Stimulated activated CD4-positive, alpha-beta T cell treated with anti-CD3 and anti-CD28 coated beads, Interleukin-12 subunit alpha, Interleukin-12 subunit beta, amount 100 ng/mL, for 48 hours (primary cell): ENCODE data around the gene LRRTM2.
A peak's percentile ranks its signal among the peaks of the same experiment; 100 is the strongest.

Experiments used
- DNase-seq, 3 donors: peaks; one replicate each; pipeline ENCODE4 v3.0.0-alpha.2; 2020; ENCODE audit warnings: low read depth in 2 of 3, low spot score in 1 of 3

LRRTM2 gene

DNA sequence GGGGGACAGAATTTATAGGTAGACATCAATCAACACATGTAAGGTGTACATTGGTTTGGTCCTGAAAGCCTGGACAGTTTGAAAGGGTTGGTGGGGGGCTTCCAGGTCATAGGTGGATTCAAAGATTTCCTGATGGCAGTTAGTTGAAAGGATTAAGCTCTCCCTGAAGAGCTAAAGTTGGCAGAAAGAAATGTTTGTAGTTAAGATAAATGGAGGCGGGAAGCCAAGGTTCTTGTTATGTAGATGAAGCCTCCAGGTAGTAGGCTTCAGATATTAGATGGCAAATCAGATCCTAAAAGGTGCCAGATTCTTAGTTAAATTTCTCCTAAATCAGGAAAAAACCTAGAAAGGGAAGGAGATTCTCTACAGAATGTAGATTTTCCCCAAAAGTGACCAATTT, 9.0 kb upstream of the LRRTM2 start:
- DNase-seq: no peak

DNA sequence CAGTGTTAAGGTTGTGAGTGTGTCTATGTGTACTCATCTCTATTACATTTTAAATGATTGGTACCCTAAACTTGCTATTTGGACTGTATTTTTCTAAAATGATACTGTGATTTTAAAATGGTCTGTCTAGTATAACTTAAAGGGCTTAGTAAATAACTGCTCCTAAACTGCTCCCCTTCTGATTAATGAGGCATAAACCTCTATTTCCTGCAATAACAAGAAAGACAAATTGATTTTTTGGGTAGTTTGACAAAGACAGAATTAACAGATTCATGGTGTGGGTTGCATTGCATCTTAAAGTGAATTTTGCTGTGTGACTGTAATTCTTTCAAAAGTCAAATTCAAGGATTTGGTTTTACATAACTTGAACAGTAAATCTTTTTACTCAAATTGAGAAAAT, 8.1 kb upstream of the LRRTM2 start:
- DNase-seq: no peak

DNA sequence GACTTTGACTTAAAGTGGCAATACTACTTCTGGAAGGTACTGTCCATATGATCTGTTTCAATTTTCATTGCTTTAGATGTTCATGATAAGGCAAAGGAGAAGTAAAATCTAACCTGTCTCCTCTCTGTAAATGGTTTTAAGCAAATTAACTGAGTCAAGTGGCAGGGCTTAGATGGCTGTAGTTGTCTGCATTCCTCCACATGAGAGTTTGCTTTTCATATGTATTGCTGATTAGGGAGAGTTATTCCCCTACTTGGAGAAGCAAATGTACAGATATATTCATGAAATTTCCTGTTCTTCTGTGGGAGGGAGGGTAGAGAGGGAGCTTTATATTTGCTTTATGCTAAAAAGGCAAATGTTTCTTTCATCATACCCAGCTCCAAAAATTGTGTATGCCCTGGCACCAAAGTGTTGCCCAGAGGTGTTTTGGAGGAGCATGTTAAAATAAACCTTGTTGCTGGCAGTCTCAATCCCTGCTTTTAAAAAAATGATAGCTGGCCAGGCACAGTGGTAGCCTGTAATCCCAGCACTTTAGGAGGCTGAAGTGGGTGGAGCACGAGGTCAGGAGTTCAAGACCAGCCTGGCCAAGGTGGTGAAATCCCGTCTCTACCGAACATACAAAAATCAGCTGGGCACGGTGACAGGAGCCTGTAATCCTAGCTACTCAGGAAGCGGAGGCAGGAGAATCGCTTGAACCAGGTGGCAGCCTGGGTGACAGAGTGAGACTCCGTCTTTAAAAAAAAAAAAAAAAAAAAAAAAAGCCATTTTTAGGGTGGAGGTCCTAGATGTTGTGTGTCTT, 3.5 kb upstream of the LRRTM2 start:
- DNase-seq: no peak

DNA sequence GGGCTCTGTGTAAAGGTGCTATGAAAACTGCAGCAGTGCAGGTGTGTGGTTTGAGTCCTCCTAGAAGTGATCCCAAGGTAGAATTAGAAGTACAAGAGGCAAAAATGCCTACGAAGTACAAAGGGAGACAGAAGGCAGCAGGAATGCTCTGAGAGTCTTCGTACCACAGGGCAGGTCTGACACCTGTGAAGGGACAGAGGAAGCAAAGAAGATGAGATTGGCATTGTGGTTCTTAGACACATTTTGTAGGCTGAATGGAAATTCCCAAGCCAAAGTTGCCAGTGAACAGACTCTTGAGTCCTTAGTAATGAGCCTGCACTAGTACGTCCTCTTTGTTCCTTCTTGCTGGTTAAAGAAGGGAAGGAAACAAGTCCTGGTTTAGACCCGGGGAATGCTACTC, 1.7 kb upstream of the LRRTM2 start:
- no peak for DNase-seq

DNA sequence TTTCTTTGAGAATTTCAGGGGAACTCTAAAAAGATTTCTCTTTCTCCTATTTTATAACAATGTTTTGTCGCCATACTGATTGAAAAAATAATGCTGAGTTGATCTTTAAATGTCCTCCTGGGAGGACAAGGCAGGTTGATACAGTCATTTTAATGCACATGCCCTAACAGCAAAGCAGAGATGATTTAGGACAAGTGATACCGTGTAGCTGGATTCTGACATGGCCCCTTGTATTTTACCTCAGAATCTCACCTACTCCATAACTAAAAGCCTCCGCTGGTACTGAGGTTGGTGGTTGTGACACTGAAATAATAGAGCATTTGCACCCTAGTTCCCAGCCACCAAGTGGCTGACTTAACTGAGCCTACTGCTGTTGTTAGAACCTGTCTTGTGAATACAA, 811 bp upstream of the LRRTM2 start:
- no peak for DNase-seq

DNA sequence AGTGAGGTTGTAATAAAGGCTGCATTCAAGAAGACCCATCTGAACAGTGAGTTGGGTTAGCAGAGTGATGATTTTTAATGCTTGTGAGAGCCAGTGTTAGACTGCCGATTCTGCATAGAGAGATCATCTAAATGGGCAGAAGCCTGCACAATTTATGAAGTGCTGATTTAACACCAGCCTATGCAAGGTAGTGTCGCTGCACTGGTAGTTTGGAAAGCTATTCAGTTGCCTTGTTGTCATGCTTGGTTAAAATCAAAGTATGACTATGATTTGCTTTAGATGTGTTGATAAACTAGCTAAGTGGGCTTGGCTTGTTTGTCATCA, 379 bp upstream of the LRRTM2 start:
- no peak for DNase-seq

DNA sequence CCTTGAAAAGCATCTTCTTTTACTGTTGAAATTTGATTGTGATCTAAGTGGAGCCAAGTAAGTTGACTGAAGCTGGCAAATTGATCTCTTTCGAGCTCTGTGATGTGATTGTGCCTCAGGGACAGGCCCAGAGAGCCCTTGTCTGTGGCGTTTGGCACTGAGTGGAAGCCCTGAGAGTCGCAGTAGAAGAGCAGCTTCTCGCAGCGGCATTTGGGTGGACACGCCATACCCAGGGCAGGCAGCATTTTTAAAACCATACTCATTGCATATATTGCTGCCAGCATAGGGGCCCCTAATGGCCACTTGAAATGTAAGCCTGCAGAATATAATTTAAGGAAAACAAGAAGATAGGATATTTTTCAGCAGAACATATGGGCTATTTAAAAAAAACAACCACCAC, 894 bp downstream of the LRRTM2 start:
- no peak for DNase-seq

DNA sequence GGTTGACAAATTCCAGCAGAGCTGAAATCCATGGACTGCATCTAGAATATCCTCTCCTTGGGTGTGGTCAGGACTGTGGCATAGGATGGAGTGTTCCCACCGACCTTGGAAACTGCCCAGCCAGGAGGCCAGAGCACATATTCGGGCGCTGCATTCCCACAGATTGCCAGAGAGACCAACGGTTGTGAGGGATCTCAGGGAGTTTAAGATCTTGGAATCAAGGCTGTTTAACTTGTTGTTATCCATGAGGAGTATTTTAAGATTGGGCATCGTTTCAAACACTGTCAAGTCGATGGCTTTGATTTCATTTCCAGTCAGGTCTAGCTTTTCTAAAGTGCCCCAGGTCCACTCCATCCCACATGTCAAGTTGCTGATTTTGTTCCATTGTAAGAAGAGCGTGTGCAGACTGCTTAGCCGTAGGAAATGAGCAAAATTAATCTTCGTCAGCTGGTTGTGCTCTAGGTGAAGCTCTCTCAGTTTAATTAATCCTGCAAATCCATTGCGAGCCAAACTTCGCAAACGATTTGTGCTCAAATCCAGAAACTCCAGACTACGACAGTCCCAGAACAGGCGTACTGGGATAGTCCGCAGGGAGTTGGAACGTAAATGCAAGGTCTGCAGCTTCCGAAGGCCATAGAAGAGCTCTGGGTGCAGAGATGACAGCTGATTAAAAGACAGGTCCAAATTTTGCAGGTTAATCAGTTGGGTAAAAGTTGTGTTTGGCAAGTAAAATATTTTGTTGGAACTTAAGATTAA, 1.5 kb downstream of the LRRTM2 start:
- no peak for DNase-seq

DNA sequence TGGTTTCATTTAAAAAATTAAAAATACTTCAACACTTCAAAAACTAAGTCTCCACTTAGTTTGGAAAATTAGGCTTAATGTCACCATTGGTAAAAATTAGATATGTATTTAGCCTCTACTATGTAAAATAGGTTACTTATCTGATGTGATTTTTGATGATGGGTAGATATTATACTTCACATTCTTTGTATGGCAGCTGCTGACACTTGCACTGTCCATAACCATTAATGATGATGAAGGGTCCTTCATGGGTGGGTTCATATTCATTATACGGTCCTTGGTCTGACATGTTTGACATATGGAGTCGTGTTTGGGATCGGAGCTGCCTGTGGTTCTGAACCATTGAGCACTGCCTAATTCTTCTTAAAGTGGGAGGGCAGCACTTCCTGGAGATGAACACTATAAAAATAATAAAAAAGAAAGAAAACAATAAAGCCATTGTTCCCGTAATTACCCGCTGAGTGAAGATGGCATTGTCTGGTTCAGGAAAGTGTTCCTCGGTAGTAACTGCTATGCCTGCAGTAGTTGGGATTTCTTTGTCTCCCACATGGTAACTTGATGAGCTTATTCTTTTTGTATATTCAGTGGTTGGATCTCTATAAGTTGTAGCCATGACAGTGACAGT, 2.2 kb downstream of the LRRTM2 start:
- DNase-seq: no peak

DNA sequence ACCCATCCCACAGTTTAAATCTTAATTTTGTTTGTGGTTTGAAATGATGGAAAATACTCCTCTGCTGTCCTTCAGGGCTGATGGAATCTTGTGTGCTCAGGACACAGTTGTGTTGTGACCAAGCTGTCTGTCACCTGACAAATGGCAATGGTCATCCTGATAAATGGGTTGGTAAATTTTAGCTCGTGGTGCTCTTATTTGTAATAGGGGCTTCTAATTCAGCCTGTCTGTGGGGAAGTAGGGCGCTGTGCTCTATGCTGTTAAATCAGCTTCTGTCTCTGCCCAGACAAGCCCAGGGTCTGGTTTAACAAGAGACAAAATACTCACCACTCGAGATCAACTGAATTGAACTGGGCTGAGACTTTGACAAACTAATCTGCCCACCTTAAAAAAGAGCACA, 4.5 kb downstream of the LRRTM2 start:
- no peak for DNase-seq

DNA sequence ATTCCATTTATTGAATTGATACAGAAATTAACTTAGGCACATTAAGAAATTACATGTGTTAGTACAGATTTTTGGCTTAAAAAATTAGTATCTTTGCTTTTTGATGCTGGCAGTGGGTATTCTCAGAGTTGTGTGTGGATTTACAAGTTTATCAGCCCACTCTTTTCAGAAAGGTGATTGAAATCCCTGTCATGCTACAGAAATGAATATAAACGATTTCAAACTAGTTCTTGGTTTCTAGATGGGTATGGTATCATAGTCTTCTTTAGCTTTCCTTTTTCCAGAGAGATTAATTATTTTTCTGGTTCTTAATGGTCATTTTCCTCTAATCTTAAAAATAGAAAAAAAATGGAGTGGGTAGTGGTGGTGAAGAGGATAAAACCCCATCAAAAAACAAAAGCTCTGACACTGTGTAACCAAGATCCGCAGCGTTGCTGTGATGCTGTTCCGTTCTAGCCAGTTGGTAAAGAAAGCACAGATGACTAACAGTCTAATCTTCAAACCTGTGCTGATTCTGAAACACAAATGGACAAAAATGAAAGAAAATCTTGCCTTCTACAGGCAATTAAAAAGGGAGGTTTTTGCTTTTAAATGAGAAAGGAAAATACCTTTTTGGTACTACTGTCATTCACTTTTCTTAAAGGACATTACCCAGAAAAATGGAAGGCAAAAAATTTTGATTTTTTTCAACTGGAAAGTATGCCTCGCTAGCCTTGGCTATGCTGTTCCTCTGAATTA, 5.2 kb downstream of the LRRTM2 start:
- DNase-seq: peak in 1 of 3 donors; percentile 2

DNA sequence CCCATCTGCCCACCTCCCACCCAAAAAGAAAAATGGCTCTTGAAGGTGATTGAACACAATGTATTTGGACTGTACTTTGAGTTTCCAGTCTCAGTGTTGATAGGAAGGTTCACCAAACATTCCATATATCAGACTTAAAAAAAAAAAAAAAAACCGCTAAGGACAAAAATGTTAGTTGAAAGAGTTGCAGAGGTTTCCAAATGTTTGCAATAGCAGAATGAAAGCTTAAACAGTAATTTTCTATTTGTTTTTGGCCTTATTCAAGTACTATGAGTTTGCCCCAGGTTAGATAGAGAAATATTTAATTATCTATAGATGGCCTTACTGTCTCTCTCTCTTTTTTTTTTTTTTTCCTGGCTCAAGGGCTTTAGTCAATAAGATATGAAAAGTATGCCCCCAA, 6.1 kb downstream of the LRRTM2 start:
- DNase-seq: no peak

DNA sequence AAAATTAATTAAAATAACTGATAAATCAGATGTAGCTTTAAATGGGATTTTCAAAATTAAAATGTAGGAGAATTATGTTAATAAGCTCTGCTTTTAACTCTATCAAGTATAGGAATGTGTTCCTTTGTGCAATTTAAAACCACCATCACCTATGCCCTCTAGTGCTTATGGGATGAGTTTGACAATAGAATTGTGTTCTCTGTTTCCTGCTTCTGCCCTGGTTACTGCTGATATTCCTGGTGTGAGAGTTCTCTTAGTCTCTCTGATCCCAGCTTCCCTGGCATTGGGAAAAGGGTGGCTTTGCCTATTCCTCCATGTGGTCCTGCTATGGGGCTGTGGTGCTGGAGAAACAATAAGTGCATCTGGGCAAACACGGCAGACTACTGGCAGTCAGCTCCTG, 8.1 kb downstream of the LRRTM2 start:
- no peak for DNase-seq

DNA sequence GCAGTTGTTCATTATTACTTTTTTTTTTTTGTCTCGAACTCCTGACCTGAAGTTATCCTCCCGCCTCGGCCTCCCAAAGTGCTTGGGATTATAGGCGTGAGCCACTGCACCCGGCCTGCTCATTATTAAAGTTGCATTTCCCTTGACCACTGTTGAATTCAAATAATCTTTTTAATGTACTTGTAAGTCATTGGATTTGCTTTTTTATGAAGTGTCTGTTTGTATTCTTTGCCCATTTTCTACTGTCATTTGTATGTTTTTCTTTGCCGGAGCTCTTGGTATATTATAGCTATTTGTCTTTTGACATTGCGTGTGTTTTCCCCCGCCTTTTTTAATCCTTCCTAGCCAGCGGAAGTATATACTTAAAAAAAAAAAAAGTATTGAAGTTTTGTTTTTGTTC, 22.0 kb downstream of the LRRTM2 start:
- no peak for DNase-seq

DNA sequence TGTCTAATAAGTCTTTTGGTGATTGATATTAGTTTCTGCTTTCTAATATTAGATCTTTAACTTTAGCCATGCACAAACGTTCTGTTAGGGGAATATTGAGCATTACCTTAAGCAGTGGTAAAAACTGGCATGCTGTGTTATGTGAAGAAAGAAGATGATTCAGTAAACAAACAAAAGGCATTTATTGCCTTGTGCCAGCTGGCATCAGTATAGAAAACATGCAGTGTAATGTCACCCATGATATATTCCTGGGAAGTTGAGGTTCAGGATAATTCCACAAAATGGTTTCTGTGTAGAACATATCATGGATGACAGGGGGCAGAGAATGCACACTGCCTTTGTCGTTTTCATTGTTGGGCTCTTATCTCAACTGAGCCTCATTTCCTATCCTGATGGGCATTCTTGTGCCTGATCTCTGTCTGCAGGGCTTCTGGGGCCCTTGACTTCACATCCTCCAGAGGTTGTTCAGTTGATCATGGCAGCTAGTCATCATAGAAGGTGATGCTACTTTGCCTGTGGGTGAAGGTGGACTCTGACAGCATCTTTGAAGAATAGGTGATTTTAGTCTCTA, 24.2 kb downstream of the LRRTM2 start:
- no peak for DNase-seq

DNA sequence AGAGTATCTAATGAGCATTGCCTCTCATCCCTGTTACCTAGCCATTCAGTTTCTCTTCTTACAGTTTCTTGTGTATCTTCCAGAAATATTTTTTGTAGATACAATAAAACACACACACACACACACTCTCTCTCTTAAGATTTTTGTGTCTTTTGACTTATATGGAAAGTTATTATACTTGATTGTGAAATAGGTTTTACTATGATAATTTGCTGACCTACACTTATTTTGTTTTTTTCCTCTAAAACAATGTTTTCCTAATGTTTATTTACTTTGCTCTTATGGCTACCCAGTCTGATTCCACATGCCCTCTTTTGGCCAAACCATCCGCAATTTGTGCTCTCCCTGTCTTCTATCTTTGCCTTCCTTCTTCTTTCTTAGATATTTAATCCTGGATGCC, 25.3 kb downstream of the LRRTM2 start:
- DNase-seq: no peak

DNA sequence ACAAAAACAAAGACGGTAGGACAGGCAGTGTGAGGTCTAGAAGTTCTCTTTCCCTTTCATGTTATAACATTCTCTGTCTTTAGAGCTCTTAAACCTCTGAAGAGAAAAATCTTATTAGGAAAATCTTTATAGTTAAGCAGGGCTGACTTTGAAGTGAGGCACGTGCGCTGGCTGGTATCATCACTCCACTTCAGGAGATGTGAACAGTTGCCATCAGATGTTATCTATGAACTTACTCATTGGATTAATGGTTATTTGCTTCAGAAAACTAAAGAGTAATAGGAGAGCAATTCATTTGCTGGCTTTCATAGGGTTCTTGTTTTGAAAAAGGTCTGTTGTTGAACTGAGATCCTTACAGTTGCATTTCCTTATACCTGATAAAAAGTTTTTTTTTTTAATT, 25.7 kb downstream of the LRRTM2 start:
- DNase-seq: no peak

DNA sequence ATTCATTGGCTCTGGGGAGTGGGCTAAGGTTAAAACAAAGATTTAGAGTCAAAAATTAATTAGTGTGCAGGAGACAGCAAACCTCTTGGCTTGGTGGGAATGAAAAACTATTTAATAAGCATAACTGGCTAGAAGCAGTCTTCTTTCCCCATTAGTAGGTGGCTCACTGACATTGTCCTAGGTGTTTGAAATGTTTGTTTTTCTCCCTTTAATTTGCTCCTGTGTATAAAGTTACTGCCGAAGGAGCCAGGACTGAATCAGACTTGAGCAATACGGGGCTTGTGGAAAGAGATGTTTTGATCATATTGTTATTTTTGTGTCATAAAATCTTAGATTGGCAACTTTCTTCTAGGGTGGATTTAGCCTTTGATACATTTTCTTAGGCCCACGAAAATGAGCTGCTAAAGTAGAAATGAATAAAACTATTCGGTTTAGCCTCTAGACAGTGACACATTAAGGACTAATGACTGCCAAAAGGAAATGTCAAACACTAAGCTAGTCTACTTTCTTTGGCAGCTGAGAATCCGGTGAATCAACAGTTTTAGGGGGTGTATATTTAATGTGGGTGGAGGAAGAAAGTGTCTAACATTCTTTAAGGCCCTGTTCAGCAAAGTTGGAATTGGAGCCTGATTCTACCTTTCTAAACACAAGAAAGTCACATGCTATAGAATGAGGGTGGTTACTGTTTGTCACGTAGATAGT, 30.2 kb downstream of the LRRTM2 start:
- no peak for DNase-seq

DNA sequence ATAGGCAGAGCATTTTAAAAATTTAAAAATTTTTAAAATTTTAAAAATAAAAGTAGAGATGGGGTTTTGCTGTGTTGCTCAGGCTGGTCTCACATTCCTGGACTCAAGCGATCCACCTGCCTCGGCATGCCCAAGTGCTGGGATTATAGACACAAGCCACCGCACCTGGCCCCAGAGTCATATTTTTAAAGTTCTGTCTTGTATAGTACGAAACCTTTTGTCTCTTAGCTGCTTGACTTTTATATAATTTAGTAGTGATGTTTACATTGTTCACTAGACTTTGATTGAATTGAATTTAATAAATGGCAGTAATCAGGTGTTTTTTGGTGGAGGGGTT, 31.0 kb downstream of the LRRTM2 start:
- DNase-seq: no peak

DNA sequence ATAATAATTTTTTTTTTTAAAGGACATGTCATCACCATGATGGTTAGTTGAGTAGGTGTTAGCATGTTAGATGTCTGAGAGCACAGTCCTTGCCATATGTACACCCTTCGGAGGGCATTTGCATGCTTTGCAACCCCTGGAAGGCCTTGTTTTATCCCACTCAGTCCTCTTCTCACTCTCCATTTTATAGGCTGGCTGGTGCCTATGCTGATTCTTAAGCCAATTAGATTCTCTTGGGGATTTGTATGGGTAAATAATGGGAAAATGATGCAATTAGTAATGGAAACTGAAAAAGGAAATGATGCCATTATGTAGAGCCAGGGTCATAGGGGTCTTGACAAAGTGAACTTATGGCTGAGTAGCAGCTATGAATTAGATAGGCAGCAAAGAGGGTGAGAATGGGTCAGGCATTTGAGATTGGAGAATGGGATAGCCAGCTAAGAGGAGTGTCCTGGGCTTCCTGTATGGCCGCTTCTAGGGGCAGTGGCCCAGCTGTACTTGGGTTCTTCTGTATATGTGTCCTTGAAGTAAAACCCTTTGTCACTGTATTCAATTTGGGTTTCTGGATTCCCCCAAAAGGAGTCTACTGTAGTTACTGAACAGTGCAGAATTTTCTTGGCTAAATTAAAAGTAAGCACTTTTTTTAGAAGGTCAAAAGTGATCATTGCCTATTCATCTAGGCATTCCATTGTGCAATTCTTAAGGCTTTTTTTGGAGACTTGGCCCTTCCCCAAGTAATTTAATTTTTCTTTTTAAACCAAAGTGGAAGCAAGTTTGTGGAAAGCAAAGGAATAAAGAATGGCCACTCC, 31.6 kb downstream of the LRRTM2 start:
- no peak for DNase-seq
